ENCODE data around the gene TBC1D1. TPM values are rescaled to one million over a fixed set of nuclear protein-coding genes. Genes with fewer than 3 reads are reported as not detected.

TBC1D1 gene
- total RNA-seq, 3 donors from 2014 or later (not counting 1 experiment from before 2014, with no cell fraction given), result 59.2 to 78.6 (median 68.5) TPM

DNA sequence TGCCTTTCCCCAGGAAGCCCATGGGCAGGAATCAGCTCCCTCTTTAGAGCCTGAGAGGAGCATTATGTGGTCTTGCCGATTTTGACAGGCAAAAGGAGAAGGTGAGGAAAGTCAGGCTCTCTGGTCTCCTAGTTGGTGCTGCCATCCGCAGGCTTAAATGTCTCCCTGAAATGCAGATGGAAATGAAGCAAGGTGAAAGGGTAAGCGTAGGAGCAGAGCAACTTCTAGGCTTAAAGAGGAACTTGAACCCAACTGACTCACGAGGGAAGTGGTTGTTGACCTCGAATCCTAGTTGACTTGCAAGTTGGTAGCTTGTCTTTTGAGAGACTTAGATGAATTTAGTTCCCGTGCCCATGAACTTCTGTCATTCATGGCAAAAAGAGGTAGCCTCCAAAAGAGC lies 275.2 kb downstream of the TBC1D1 start:
- Mint-ChIP-seq H3K4me1 (peaks cover 11 to 13% of the 10 kb centered on the region in 2 donors), H3K4me3 (no peak overlapping the region), H3K27me3 (ENCODE audit: low read depth in 2 of 2) (peaks cover 0 to 6% of the 10 kb centered on the region in 2 donors), H3K27ac (peak overlapping the region in 1 of 2 donors; percentile 55), H3K9me3 (no peaks in the 10 kb centered on the region), H3K36me3 (no peaks in the 10 kb centered on the region)
- no peaks in the 10 kb centered on the region for H3K27me3 ChIP-seq (ENCODE audit: control insufficient read depth, insufficient read depth, low read length)
- no peak for TF ChIP-seq CTCF (IDR thresholded peaks at IDR 0.05)
- no peaks in the 10 kb centered on the region for H3K36me3 ChIP-seq (ENCODE audit: control insufficient read depth, insufficient read depth, low read length)
- H3K4me3 ChIP-seq (ENCODE audit: low read length), result no peak overlapping the region
- intact Hi-C loops (cut with micrococcal nuclease), result no loop called here
- 64% methylated on average over 6 of the region's 6 CpGs for WGBS (ENCODE audit: insufficient coverage)
- no peak for DNase-seq
- H3K9me3 ChIP-seq (ENCODE audit: control insufficient read depth, insufficient read depth, low read length), result no peaks in the 10 kb centered on the region
- no peaks in the 10 kb centered on the region for H3K4me1 ChIP-seq (ENCODE audit: control insufficient read depth, insufficient read depth, low read length)
- ATAC-seq, result no peak
- H3K27ac ChIP-seq (ENCODE audit: low read length), result no peak overlapping the region

DNA sequence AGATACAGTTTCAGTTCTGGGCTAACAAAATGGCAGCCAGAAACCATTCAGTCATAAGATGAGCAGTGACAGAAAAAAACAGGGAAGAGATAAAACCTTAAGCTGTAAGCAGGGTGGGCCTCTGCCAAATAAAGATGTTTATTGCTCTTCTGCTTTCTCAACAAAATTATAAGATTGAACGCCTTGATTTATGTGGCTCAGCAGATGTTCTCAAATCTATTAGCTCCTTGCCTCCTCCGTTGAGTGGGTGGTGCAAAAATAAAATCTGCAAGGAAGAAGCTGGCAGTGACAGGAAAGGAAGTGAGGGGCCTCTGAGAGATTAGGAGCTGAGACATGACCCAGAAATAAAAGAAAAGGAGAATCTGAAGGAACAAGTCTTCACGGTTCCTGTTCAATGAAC lies 275.9 kb downstream of the TBC1D1 start:
- DNase-seq, result no peak
- H3K27me3 ChIP-seq (ENCODE audit: control insufficient read depth, insufficient read depth, low read length), result no peaks in the 10 kb centered on the region
- Mint-ChIP-seq H3K4me1 (peaks cover 11 to 12% of the 10 kb centered on the region in 2 donors), H3K36me3 (no peaks in the 10 kb centered on the region), H3K27ac (peak overlapping the region in 1 of 2 donors; percentile 55), H3K9me3 (no peaks in the 10 kb centered on the region), H3K27me3 (ENCODE audit: low read depth in 2 of 2) (peaks cover 0 to 6% of the 10 kb centered on the region in 2 donors), H3K4me3 (no peak overlapping the region)
- intact Hi-C loops (cut with micrococcal nuclease), result no loop called here
- no peak for TF ChIP-seq CTCF (IDR thresholded peaks at IDR 0.05)
- ATAC-seq, result no peak
- no peaks in the 10 kb centered on the region for H3K4me1 ChIP-seq (ENCODE audit: control insufficient read depth, insufficient read depth, low read length)
- no peak overlapping the region for H3K4me3 ChIP-seq (ENCODE audit: low read length)
- H3K27ac ChIP-seq (ENCODE audit: low read length), result no peak overlapping the region
- no peaks in the 10 kb centered on the region for H3K36me3 ChIP-seq (ENCODE audit: control insufficient read depth, insufficient read depth, low read length)
- H3K9me3 ChIP-seq (ENCODE audit: control insufficient read depth, insufficient read depth, low read length), result peaks cover 2% of the 10 kb centered on the region
- 40% methylated on average over 2 of the region's 3 CpGs for WGBS (ENCODE audit: insufficient coverage)

DNA sequence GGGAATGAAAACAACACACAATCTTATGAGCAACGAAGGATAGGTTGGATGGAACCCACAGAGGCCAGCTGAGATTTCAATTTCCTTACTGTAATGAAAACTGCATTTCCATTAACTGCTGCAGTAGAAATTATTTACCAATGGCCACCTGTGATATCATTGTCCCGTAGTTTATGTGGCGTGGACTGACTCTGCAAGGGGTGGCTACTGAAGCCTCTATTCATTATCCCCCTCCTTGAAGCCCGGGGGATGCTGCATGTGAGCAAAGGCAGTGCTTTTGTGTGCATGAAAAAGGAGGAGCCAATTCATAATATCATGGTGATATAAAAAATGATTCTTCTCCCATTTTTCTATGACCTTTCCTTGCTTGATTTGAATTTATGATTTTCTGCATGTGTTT lies 277.1 kb downstream of the TBC1D1 start:
- H3K4me1 Mint-ChIP-seq, result peaks cover 11 to 12% of the 10 kb centered on the region in 2 donors
- no peak overlapping the region for H3K27ac Mint-ChIP-seq
- Histone ChIP-seq H3K9me3 (ENCODE audit: control insufficient read depth, insufficient read depth, low read length) (peaks cover 5% of the 10 kb centered on the region), H3K4me1 (ENCODE audit: control insufficient read depth, insufficient read depth, low read length) (no peaks in the 10 kb centered on the region), H3K27ac (ENCODE audit: low read length) (no peak overlapping the region), H3K4me3 (ENCODE audit: low read length) (no peak overlapping the region), H3K27me3 (ENCODE audit: control insufficient read depth, insufficient read depth, low read length) (no peaks in the 10 kb centered on the region), H3K36me3 (ENCODE audit: control insufficient read depth, insufficient read depth, low read length) (no peaks in the 10 kb centered on the region)
- no peak for ATAC-seq
- intact Hi-C loops (cut with micrococcal nuclease), result no loop called here
- H3K36me3 Mint-ChIP-seq, result no peaks in the 10 kb centered on the region
- 96% methylated on average over 3 of the region's 4 CpGs for WGBS (ENCODE audit: insufficient coverage)
- no peak for DNase-seq
- peaks cover 0 to 6% of the 10 kb centered on the region in 2 donors for H3K27me3 Mint-ChIP-seq (ENCODE audit: low read depth in 2 of 2)
- H3K4me3 Mint-ChIP-seq, result no peak overlapping the region
- no peak for TF ChIP-seq CTCF (IDR thresholded peaks at IDR 0.05)
- H3K9me3 Mint-ChIP-seq, result no peaks in the 10 kb centered on the region

GRCh38 chr4:38169524-38169923 lies 278.6 kb downstream of the TBC1D1 start:
- H3K9me3 ChIP-seq (ENCODE audit: control insufficient read depth, insufficient read depth, low read length), result peaks cover 5% of the 10 kb centered on the region
- H3K4me1 Mint-ChIP-seq, result peaks cover 11 to 12% of the 10 kb centered on the region in 2 donors
- no peaks in the 10 kb centered on the region for H3K36me3 Mint-ChIP-seq
- DNase-seq, result no peak
- peaks cover 0 to 6% of the 10 kb centered on the region in 2 donors for H3K27me3 Mint-ChIP-seq (ENCODE audit: low read depth in 2 of 2)
- no peak for TF ChIP-seq CTCF (IDR thresholded peaks at IDR 0.05)
- no peak overlapping the region for H3K4me3 Mint-ChIP-seq
- H3K36me3 ChIP-seq (ENCODE audit: control insufficient read depth, insufficient read depth, low read length), result no peaks in the 10 kb centered on the region
- no peaks in the 10 kb centered on the region for H3K9me3 Mint-ChIP-seq
- no peak overlapping the region for H3K27ac Mint-ChIP-seq
- H3K27ac ChIP-seq (ENCODE audit: low read length), result no peak overlapping the region
- no peak overlapping the region for H3K4me3 ChIP-seq (ENCODE audit: low read length)
- no peak for ATAC-seq
- intact Hi-C loops (cut with micrococcal nuclease), result no loop called here
- no peaks in the 10 kb centered on the region for H3K4me1 ChIP-seq (ENCODE audit: control insufficient read depth, insufficient read depth, low read length)
- H3K27me3 ChIP-seq (ENCODE audit: control insufficient read depth, insufficient read depth, low read length), result no peaks in the 10 kb centered on the region
- WGBS (ENCODE audit: insufficient coverage), result 88% methylated on average over 5 of the region's 5 CpGs
